ENCODE measurements around the gene PDPK1. TPM values are rescaled to one million over a fixed set of nuclear protein-coding genes. Genes with fewer than 3 reads are reported as not detected.
A peak's percentile ranks its signal among the peaks of the same experiment; 100 is the strongest.

Gene PDPK1
- total RNA-seq, result 10 to 100 TPM; 39.6 to 96.9 (median 69.5) TPM

DNA sequence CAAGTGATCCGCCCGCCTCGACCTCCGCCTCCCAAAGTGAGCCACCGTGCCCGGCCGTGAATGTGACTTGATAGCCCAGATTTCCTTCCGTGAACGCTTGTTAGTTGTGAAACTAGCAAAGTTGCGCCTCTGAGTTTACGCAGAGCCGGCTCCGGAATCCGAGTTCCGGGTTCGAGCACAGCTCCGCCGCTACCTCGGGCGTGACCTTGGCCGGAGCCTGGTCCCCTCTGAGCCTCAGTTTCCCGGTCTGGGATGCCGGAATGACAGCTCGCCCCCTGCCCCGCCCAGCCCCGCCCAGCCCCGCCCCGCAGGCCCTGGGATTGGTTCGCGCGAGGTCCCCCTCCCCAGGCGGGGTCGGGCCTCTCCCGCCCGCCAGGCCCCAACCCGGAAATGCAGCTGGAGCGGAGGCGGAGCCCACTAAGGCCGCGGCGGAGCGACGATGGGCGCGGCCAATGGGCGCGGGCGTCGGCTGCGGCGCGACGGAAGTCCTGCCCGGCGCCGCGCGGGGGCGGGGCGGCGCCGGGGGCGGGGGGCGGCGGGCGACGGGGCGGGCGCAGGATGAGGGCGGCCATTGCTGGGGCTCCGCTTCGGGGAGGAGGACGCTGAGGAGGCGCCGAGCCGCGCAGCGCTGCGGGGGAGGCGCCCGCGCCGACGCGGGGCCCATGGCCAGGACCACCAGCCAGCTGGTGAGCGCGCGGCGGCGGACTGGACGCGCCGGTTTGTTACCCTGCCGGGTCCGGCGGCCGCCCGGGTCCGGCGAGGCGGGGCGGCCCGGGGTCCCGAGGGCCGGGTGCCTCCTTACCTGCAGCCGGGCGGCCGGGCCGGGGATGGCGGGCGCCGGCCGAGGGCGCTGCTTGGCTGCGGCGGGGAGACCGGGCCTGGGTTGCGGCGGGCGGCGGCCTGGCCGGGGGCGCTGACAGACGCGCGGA, at the start of gene PDPK1:
Gene PDPK1, plus strand, starts transcription at position 571 of the 929 bp plus-strand sequence. Its CDS starts 92 bp downstream, at position 663.
- Histone ChIP-seq H3K36me3 (no peaks in the 10 kb centered on the region), H3K9me3 (no peaks in the 10 kb centered on the region), H3K4me3 (peak within 1 kb of the TSS; percentile 44 to 87 (median 68)), H3K27me3 (no peaks in the 10 kb centered on the region), H3K27ac (peak within 1 kb of the TSS; percentile 91 to 93 (median 92)), H3K4me1 (peaks cover 21 to 59% (median 48%) of the 10 kb centered on the region in 4 donors)
- WGBS, 2 donors (ENCODE audit: low coverage in 1 of 2), result 0% methylated on average over 4 to 57 of the region's 126 CpGs
- intact Hi-C loops (cut with DNase I; ENCODE audit: low total_unique reads), result no loop called here
- peak; percentile 95 for DNase-seq
- in situ Hi-C loops (cut with MboI; ENCODE audit: low pct_ligation_motif_present in 1 of 4, low pct_unique_long_range_greater_than_20kb in 1 of 4, low sequenced_read_pairs in 3 of 4), result no loop called here
- TF ChIP-seq EP300 (IDR thresholded peaks at IDR 0.05; ENCODE audit: low read depth), result no peak
- TF ChIP-seq POLR2A (IDR thresholded peaks at IDR 0.05), result peak; percentile 67
- TF ChIP-seq CTCF (IDR thresholded peaks at IDR 0.05), result no peak
- peak; percentile 39 to 65 (median 42) for TF ChIP-seq POLR2AphosphoS5 (IDR thresholded peaks at IDR 0.05)

DNA sequence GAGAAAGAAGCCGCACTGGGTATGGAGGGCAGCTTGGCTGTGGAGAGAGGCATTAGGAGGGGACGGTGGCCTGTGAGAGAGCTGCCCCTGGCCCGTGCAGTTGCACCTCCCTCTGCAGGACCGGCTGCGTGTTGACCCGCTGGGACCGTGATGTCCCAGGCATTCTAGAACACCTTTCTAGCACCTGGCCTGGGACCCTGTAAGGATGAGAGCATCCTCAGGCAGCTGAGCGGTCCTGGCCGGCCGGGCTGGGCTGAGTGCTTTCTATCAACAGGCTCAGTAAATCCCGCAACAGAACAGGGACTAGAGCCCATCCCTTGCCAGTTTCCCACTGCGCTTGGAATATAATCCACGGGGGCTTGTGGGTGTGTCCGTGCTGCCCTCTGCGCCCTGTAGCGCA, 48.2 kb upstream of the PDPK1 start:
- H3K4me1 ChIP-seq, result peaks cover 0 to 22% (median 3%) of the 10 kb centered on the region in 4 donors
- no peaks in the 10 kb centered on the region for H3K36me3 ChIP-seq
- H3K27ac ChIP-seq, result no peak overlapping the region
- intact Hi-C loops (cut with DNase I; ENCODE audit: low total_unique reads) (no loop called here), in situ Hi-C loops (cut with MboI; ENCODE audit: low pct_ligation_motif_present in 1 of 4, low pct_unique_long_range_greater_than_20kb in 1 of 4, low sequenced_read_pairs in 3 of 4) (loop anchor here in 3 of 4 donors (25.0 kb wide), 3 partner anchors 152 to 327 kb away; partner anchors contain the start of genes ABCA3 (in 2 of the 3), CASKIN1 (in 1 of the 3) and TRAF7 (in 1 of the 3))
- DNase-seq, result no peak
- H3K4me3 ChIP-seq, result no peak overlapping the region
- no peak for TF ChIP-seq POLR2AphosphoS5 (IDR thresholded peaks at IDR 0.05)
- TF ChIP-seq EP300 (IDR thresholded peaks at IDR 0.05; ENCODE audit: low read depth), result no peak
- no peak for TF ChIP-seq POLR2A (IDR thresholded peaks at IDR 0.05)
- no peak for TF ChIP-seq CTCF (IDR thresholded peaks at IDR 0.05)
- H3K27me3 ChIP-seq, result no peaks in the 10 kb centered on the region
- no peaks in the 10 kb centered on the region for H3K9me3 ChIP-seq
- 95 to 100% methylated on average over 1 to 16 of the region's 16 CpGs for WGBS, 2 donors (ENCODE audit: low coverage in 1 of 2)

DNA sequence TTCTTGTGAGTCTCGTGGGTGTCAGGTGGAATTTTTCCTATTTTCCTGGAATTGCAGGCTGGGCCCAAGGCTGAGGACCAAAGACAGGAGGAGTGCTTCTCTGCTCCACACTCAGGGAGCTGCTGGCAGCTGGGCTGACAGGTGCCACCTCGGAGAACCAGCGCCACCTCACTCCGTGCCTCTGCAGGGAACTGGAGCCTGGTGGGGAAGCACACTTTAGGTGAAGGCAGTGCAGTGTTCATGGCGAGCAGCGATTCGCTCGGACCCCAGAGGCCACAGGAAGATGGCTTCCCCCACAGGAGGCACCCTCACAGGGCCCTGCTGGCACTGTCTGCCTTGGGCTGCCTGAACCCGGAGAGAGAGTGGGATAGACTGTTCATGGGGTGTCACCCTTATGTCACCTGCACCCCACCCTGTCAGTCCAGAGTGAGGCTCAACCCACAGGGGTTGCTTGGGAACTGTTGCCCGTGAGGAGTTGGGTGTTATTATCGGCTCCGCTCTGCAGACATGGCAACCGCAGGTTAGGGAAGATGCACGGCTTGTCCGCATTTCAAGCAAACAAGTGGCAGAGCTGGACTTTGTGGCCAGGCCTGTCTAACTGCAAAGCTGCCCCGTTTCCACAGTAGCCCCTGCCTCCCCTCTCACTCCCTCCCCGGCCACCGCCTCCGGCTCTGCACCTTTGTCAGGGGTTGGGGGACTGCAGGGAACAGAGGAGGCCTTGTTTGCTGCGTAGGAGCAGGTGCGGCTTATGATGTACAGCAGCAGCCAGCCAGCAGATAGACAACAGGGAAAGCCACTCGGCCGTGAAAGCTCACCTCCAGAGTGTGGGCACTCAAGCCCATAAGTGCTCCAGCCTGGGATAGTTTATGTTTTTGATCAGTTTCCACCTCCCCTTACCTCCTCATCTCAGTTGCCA, 47.4 kb upstream of the PDPK1 start:
- intact Hi-C loops (cut with DNase I; ENCODE audit: low total_unique reads), result no loop called here
- H3K27me3 ChIP-seq, result no peaks in the 10 kb centered on the region
- no peak for TF ChIP-seq EP300 (IDR thresholded peaks at IDR 0.05; ENCODE audit: low read depth)
- TF ChIP-seq POLR2AphosphoS5 (IDR thresholded peaks at IDR 0.05), result no peak
- TF ChIP-seq CTCF (IDR thresholded peaks at IDR 0.05), result no peak
- TF ChIP-seq POLR2A (IDR thresholded peaks at IDR 0.05), result no peak
- H3K4me1 ChIP-seq, result peaks cover 0 to 22% (median 3%) of the 10 kb centered on the region in 4 donors
- DNase-seq, result no peak
- no peak overlapping the region for H3K4me3 ChIP-seq
- in situ Hi-C loops (cut with MboI; ENCODE audit: low pct_ligation_motif_present in 1 of 4, low pct_unique_long_range_greater_than_20kb in 1 of 4, low sequenced_read_pairs in 3 of 4), result loop anchor here (10.0 to 25.0 kb wide), 4 partner anchors 56 to 328 kb away; partner anchors contain the start of genes ABCA3 (in 2 of the 4), CASKIN1 (in 1 of the 4) and TRAF7 (in 1 of the 4)
- H3K27ac ChIP-seq, result no peak overlapping the region
- 75 to 81% methylated on average over 2 to 22 of the region's 23 CpGs for WGBS, 2 donors (ENCODE audit: low coverage in 1 of 2)
- H3K9me3 ChIP-seq, result no peaks in the 10 kb centered on the region
- H3K36me3 ChIP-seq, result no peaks in the 10 kb centered on the region
